Measurements from ENCODE around the gene HMGCS2.

DNA sequence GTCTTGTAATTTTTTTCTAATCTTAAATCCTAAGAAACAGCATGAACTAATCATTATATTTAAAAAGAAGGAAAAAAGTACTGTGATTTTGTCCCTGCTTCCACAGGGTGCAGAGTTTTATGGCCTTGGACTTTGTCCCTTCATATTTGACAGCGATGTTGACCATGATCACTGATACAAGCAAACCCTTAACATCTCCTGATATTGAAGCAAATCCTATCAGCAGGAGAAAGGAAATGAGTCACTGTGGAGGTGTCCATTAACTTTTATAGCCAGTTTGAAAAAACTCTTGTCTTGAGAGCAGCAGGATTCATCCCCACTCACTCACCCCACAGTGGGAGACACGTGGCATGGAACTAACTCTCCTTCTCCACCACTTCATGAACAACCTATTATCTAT, 47.7 kb upstream of the HMGCS2 start:
- TF ChIP-seq, protein P1, sequence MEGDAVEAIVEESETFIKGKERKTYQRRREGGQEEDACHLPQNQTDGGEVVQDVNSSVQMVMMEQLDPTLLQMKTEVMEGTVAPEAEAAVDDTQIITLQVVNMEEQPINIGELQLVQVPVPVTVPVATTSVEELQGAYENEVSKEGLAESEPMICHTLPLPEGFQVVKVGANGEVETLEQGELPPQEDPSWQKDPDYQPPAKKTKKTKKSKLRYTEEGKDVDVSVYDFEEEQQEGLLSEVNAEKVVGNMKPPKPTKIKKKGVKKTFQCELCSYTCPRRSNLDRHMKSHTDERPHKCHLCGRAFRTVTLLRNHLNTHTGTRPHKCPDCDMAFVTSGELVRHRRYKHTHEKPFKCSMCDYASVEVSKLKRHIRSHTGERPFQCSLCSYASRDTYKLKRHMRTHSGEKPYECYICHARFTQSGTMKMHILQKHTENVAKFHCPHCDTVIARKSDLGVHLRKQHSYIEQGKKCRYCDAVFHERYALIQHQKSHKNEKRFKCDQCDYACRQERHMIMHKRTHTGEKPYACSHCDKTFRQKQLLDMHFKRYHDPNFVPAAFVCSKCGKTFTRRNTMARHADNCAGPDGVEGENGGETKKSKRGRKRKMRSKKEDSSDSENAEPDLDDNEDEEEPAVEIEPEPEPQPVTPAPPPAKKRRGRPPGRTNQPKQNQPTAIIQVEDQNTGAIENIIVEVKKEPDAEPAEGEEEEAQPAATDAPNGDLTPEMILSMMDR (IDR thresholded peaks at IDR 0.05) = no peak
- TF ChIP-seq, protein P2, sequence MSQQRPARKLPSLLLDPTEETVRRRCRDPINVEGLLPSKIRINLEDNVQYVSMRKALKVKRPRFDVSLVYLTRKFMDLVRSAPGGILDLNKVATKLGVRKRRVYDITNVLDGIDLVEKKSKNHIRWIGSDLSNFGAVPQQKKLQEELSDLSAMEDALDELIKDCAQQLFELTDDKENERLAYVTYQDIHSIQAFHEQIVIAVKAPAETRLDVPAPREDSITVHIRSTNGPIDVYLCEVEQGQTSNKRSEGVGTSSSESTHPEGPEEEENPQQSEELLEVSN (IDR thresholded peaks at IDR 0.05; ENCODE audit: borderline replicate concordance, low read depth) = no peak
- TF ChIP-seq JUN (IDR thresholded peaks at IDR 0.05) = no peak
- TF ChIP-seq BCL3 (IDR thresholded peaks at IDR 0.05) = no peak
- no peak for TF ChIP-seq TP53 (CRISPR knock-in tag; IDR thresholded peaks at IDR 0.05)
- no peak for TF ChIP-seq SMC3 (IDR thresholded peaks at IDR 0.05)
- no peak for TF ChIP-seq POLR2A (IDR thresholded peaks at IDR 0.05; ENCODE audit: low read length)
- TF ChIP-seq RAD21 (conservative IDR thresholded peaks at IDR 0.05 in 1 of 2, IDR thresholded peaks at IDR 0.05 in 1 of 2) = no peak
- TF ChIP-seq RCOR1 (IDR thresholded peaks at IDR 0.05; ENCODE audit: low read depth, low read length) = no peak
- TF ChIP-seq EHMT2 (IDR thresholded peaks at IDR 0.05; ENCODE audit: low read depth) = no peak

All from A549 (cell line).